Memory B cell (primary cell): Measurements from ENCODE around the gene ADAMTS8.
"Not testable (repeated sequence)": the region's sequence is repeated elsewhere in the genome, so short reads cannot be mapped to it uniquely, and the experiment has no call there.

Experiments used
- ATAC-seq: fragments of 150-1000 bp; cut with Tn5 transposase; 2 replicates; pipeline ENCODE4 v1.10.0; 2021; ENCODE audit warnings: low read depth, mild to moderate bottlenecking, moderate library complexity
- DNase-seq, 2 donors: peaks; one replicate each; pipeline ENCODE4 v3.0.0; 2022; ENCODE audit warnings: low spot score in 2 of 2
- H3K27ac Mint-ChIP-seq: one replicate; pipeline ENCODE4 v1.8.0; 2022; ENCODE audit warnings: mild to moderate bottlenecking, moderate library complexity, mixed read lengths
- H3K27me3 Mint-ChIP-seq: one replicate; pipeline ENCODE4 v1.8.0; 2022; ENCODE audit warnings: mixed read lengths
- H3K36me3 Mint-ChIP-seq: one replicate; pipeline ENCODE4 v1.8.0; 2022; ENCODE audit warnings: mild to moderate bottlenecking, mixed read lengths
- H3K4me1 Mint-ChIP-seq: one replicate; pipeline ENCODE4 v1.8.0; 2022; ENCODE audit warnings: mixed read lengths
- H3K4me3 Mint-ChIP-seq: one replicate; pipeline ENCODE4 v1.8.0; 2022; ENCODE audit warnings: mild to moderate bottlenecking, moderate library complexity, mixed read lengths
- H3K9me3 Mint-ChIP-seq: one replicate; pipeline ENCODE4 v1.8.0; 2022; ENCODE audit warnings: mixed read lengths

The ADAMTS8 gene

GRCh38 chr11:130452176-130452575, 23.8 kb upstream of the ADAMTS8 start:
- ATAC-seq (no peak), DNase-seq (no peak)
- no peak overlapping the region for H3K4me3 Mint-ChIP-seq
- H3K27ac Mint-ChIP-seq, result no peak overlapping the region
- no peaks in the 10 kb centered on the region for H3K9me3 Mint-ChIP-seq
- H3K4me1 Mint-ChIP-seq, result peaks cover 2% of the 10 kb centered on the region
- H3K36me3 Mint-ChIP-seq, result no peaks in the 10 kb centered on the region
- peaks cover 11% of the 10 kb centered on the region for H3K27me3 Mint-ChIP-seq

- peaks cover 16% of the 10 kb centered on the region for H3K27me3 Mint-ChIP-seq
- no peak for ATAC-seq
Measured at GRCh38 chr11:130451231-130452019, 23.0 kb upstream of the ADAMTS8 start.

GRCh38 chr11:130449996-130450769, 21.8 kb upstream of the ADAMTS8 start:
- no peak for ATAC-seq
- H3K27ac Mint-ChIP-seq, result no peak overlapping the region
- no peaks in the 10 kb centered on the region for H3K36me3 Mint-ChIP-seq
- no peak overlapping the region for H3K4me3 Mint-ChIP-seq
- H3K4me1 Mint-ChIP-seq, result peaks cover 2% of the 10 kb centered on the region
- no peaks in the 10 kb centered on the region for H3K9me3 Mint-ChIP-seq
- H3K27me3 Mint-ChIP-seq, result peaks cover 16% of the 10 kb centered on the region
- DNase-seq, result no peak

More at GRCh38 chr11:130451231-130452019, 23.0 kb upstream of the ADAMTS8 start:
- Mint-ChIP-seq H3K27ac (no peak overlapping the region), H3K4me1 (peaks cover 2% of the 10 kb centered on the region), H3K9me3 (no peaks in the 10 kb centered on the region), H3K36me3 (no peaks in the 10 kb centered on the region), H3K4me3 (no peak overlapping the region)
- no peak for DNase-seq

GRCh38 chr11:130449310-130449990, 21.0 kb upstream of the ADAMTS8 start:
- ATAC-seq, result no peak
- Mint-ChIP-seq H3K4me3 (no peak overlapping the region), H3K4me1 (peaks cover 2% of the 10 kb centered on the region), H3K36me3 (no peaks in the 10 kb centered on the region), H3K9me3 (no peaks in the 10 kb centered on the region), H3K27ac (no peak overlapping the region), H3K27me3 (peaks cover 18% of the 10 kb centered on the region)
- no peak for DNase-seq

- Mint-ChIP-seq H3K27me3 (peaks cover 15% of the 10 kb centered on the region), H3K9me3 (no peaks in the 10 kb centered on the region), H3K27ac (no peak within 1 kb of the TSS), H3K4me3 (peak within 1 kb of the TSS; percentile 63), H3K4me1 (peaks cover 2% of the 10 kb centered on the region), H3K36me3 (no peaks in the 10 kb centered on the region)
- no peak for ATAC-seq
- DNase-seq, result no peak
Measured at GRCh38 chr11:130448416-130449309, 20.3 kb upstream of the ADAMTS8 start, which contains the start of gene ADAMTS15. Gene ADAMTS15, plus strand, starts transcription at chr11:130448645. Its CDS starts 329 bp downstream, at chr11:130448974.

- peaks cover 2% of the 10 kb centered on the region for H3K4me1 Mint-ChIP-seq
- no peak for ATAC-seq
- H3K27ac Mint-ChIP-seq, result no peak overlapping the region
- peaks cover 13% of the 10 kb centered on the region for H3K27me3 Mint-ChIP-seq
- H3K9me3 Mint-ChIP-seq, result no peaks in the 10 kb centered on the region
- no peaks in the 10 kb centered on the region for H3K36me3 Mint-ChIP-seq
- peak overlapping the region; percentile 63 for H3K4me3 Mint-ChIP-seq
- DNase-seq, result no peak
Measured at GRCh38 chr11:130448039-130448415, 19.6 kb upstream of the ADAMTS8 start.

- ATAC-seq (no peak), DNase-seq (no peak)
- Mint-ChIP-seq H3K27ac (no peak overlapping the region), H3K27me3 (peaks cover 16% of the 10 kb centered on the region), H3K36me3 (no peaks in the 10 kb centered on the region), H3K4me1 (peaks cover 2% of the 10 kb centered on the region), H3K9me3 (no peaks in the 10 kb centered on the region), H3K4me3 (no peak overlapping the region)
Measured at GRCh38 chr11:130445788-130446187, 17.4 kb upstream of the ADAMTS8 start.

GRCh38 chr11:130442737-130443136, 14.3 kb upstream of the ADAMTS8 start:
- Mint-ChIP-seq H3K4me1 (peaks cover 8% of the 10 kb centered on the region), H3K27me3 (peaks cover 24% of the 10 kb centered on the region), H3K27ac (no peak overlapping the region), H3K4me3 (no peak overlapping the region), H3K36me3 (no peaks in the 10 kb centered on the region), H3K9me3 (no peaks in the 10 kb centered on the region)
- DNase-seq, result no peak
- no peak for ATAC-seq

GRCh38 chr11:130441719-130442118, 13.3 kb upstream of the ADAMTS8 start:
- Mint-ChIP-seq H3K36me3 (no peaks in the 10 kb centered on the region), H3K4me3 (no peak overlapping the region), H3K27ac (no peak overlapping the region), H3K4me1 (peaks cover 8% of the 10 kb centered on the region), H3K9me3 (no peaks in the 10 kb centered on the region), H3K27me3 (peaks cover 21% of the 10 kb centered on the region)
- DNase-seq (no peak), ATAC-seq (no peak)

- Mint-ChIP-seq H3K9me3 (no peaks in the 10 kb centered on the region), H3K36me3 (no peaks in the 10 kb centered on the region), H3K4me1 (peaks cover 8% of the 10 kb centered on the region), H3K27ac (no peak overlapping the region), H3K4me3 (no peak overlapping the region), H3K27me3 (peaks cover 18% of the 10 kb centered on the region)
- no peak for DNase-seq
- ATAC-seq, result no peak
Measured at GRCh38 chr11:130439876-130440275, 11.5 kb upstream of the ADAMTS8 start.

GRCh38 chr11:130439160-130439519, 10.7 kb upstream of the ADAMTS8 start:
- Mint-ChIP-seq H3K36me3 (no peaks in the 10 kb centered on the region), H3K27me3 (peaks cover 18% of the 10 kb centered on the region), H3K9me3 (no peaks in the 10 kb centered on the region), H3K4me3 (no peak overlapping the region), H3K4me1 (peaks cover 8% of the 10 kb centered on the region), H3K27ac (no peak overlapping the region)
- ATAC-seq (no peak), DNase-seq (no peak)

GRCh38 chr11:130438401-130439159, 10.2 kb upstream of the ADAMTS8 start:
- ATAC-seq, H3K9me3 Mint-ChIP-seq, H3K27ac Mint-ChIP-seq, H3K36me3 Mint-ChIP-seq, DNase-seq, H3K4me1 Mint-ChIP-seq, H3K4me3 Mint-ChIP-seq: not testable (repeated sequence)
- H3K27me3 Mint-ChIP-seq, result peaks cover 18% of the 10 kb centered on the region

GRCh38 chr11:130437848-130438247, 9.4 kb upstream of the ADAMTS8 start:
- no peaks in the 10 kb centered on the region for H3K36me3 Mint-ChIP-seq
- H3K4me3 Mint-ChIP-seq, result no peak overlapping the region
- peaks cover 8% of the 10 kb centered on the region for H3K4me1 Mint-ChIP-seq
- peaks cover 18% of the 10 kb centered on the region for H3K27me3 Mint-ChIP-seq
- ATAC-seq (no peak), DNase-seq (no peak)
- H3K9me3 Mint-ChIP-seq, result no peaks in the 10 kb centered on the region
- H3K27ac Mint-ChIP-seq, result no peak overlapping the region
